LNCAP (cell line): ENCODE data around the gene ACER3.

Experiments used
- CTCF ChIP-seq: fragments of 450-650 bp; IDR thresholded peaks from 2 replicates; pipeline ENCODE4 v1.5.1; 2017; ENCODE audit warnings: mild to moderate bottlenecking

ACER3 gene

GRCh38 chr11:76856571-76856970 lies 4.1 kb upstream of the ACER3 start:
- no peak for TF ChIP-seq CTCF

- TF ChIP-seq CTCF, result no peak
Observed at GRCh38 chr11:76857781-76858410, 2.8 kb upstream of the ACER3 start.

GRCh38 chr11:76859708-76860227 lies 950 bp upstream of the ACER3 start:
- TF ChIP-seq CTCF, result no peak

GRCh38 chr11:76861490-76861953 lies 804 bp downstream of the ACER3 start:
- TF ChIP-seq CTCF, result no peak

- TF ChIP-seq CTCF, result no peak
Observed at GRCh38 chr11:76863196-76863777, 2.6 kb downstream of the ACER3 start.

GRCh38 chr11:76872959-76873827 lies 12.5 kb downstream of the ACER3 start:
- TF ChIP-seq CTCF, result no peak

GRCh38 chr11:76878014-76878413 lies 17.3 kb downstream of the ACER3 start:
- no peak for TF ChIP-seq CTCF
